NCI-H2196 treated with DMSO at 0.1 percent for 48 hours (cell line): Measurements from ENCODE around the gene KCNMA1.
"Not testable (repeated sequence)": the region's sequence is repeated elsewhere in the genome, so short reads cannot be mapped to it uniquely, and the experiment has no call there.

Source experiments
- DNase-seq: peaks from one replicate; lab custom pipeline; 2025; ENCODE audit not compliant: unreplicated experiment; lab: John Stamatoyannopoulos, UW

KCNMA1 gene

GRCh38 chr10:77586719-77587415 lies 50.7 kb downstream of the KCNMA1 start:
- no peak for DNase-seq

GRCh38 chr10:77584938-77585337 lies 52.7 kb downstream of the KCNMA1 start:
- DNase-seq = no peak

- DNase-seq = no peak
Measured at GRCh38 chr10:77583527-77583926, 54.1 kb downstream of the KCNMA1 start.

- no peak for DNase-seq
Measured at GRCh38 chr10:77582710-77583115, 54.9 kb downstream of the KCNMA1 start.

GRCh38 chr10:77581738-77582137 lies 55.9 kb downstream of the KCNMA1 start:
- no peak for DNase-seq

GRCh38 chr10:77580482-77580881 lies 57.1 kb downstream of the KCNMA1 start:
- DNase-seq = no peak

- no peak for DNase-seq
Measured at GRCh38 chr10:77578583-77579227, 58.9 kb downstream of the KCNMA1 start.

- DNase-seq = no peak
Measured at GRCh38 chr10:77577666-77578229, 59.9 kb downstream of the KCNMA1 start.

GRCh38 chr10:77576444-77577032 lies 61.1 kb downstream of the KCNMA1 start:
- DNase-seq = no peak

- no peak for DNase-seq
Measured at GRCh38 chr10:77576007-77576367, 61.6 kb downstream of the KCNMA1 start.

GRCh38 chr10:77575271-77576006 lies 62.2 kb downstream of the KCNMA1 start:
- DNase-seq = no peak

- DNase-seq = no peak
Measured at GRCh38 chr10:77574438-77574837, 63.2 kb downstream of the KCNMA1 start.

GRCh38 chr10:77572520-77572919 lies 65.1 kb downstream of the KCNMA1 start:
- DNase-seq = not testable (repeated sequence)

GRCh38 chr10:77571490-77571889 lies 66.1 kb downstream of the KCNMA1 start:
- no peak for DNase-seq

GRCh38 chr10:77566914-77567566 lies 70.6 kb downstream of the KCNMA1 start:
- no peak for DNase-seq

GRCh38 chr10:77566236-77566635 lies 71.4 kb downstream of the KCNMA1 start:
- no peak for DNase-seq

- DNase-seq = no peak
Measured at GRCh38 chr10:77565590-77566023, 72.0 kb downstream of the KCNMA1 start.

GRCh38 chr10:77564731-77565589 lies 72.6 kb downstream of the KCNMA1 start:
- no peak for DNase-seq

- no peak for DNase-seq
Measured at GRCh38 chr10:77563638-77564270, 73.9 kb downstream of the KCNMA1 start.
